Astrocyte of the hippocampus (primary cell): ENCODE measurements around the gene PNKP.

Source experiments
- DNase-seq: peaks from one replicate; pipeline ENCODE4 v3.0.0; 2011; ENCODE audit warnings: low read depth, low spot score

PNKP gene

DNA sequence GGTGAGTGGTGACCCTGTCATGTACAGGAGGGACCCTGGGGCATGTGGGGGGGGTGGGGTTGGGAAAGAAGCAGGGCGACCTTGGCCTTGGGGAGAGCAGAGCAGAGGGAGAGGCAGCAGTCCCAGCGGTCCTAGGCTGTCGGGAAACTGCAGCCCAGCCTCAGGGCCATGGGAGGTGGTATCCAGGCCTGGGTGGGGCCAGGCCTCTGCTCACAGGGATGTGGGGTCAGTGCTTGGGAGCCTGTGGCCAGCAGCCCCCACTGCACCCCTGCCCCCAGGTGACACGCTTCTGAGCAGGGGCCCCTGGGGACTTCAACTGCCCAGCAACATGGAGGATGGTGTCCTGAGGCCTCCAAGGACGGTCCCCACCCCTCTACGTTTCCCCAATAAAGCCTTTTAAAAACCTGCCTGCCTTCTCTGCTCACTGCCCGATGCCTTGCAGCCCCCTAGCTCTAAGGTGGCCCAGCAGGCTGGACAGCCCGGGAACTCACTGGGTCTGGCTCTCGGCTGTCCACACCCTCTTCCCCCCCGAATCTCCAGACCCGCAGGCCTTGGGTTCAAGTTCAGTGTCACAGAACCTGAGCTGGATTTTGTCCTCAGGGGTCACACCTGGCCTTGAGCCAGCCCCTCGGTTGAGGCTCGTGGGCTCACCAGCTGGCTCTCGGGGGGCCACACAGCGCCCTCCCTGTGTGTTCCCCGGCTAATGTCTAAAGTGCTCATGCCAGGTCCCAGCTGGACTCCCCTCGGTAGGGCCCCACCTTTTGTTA is 6.9 kb downstream of the PNKP start:
- DNase-seq: no peak

DNA sequence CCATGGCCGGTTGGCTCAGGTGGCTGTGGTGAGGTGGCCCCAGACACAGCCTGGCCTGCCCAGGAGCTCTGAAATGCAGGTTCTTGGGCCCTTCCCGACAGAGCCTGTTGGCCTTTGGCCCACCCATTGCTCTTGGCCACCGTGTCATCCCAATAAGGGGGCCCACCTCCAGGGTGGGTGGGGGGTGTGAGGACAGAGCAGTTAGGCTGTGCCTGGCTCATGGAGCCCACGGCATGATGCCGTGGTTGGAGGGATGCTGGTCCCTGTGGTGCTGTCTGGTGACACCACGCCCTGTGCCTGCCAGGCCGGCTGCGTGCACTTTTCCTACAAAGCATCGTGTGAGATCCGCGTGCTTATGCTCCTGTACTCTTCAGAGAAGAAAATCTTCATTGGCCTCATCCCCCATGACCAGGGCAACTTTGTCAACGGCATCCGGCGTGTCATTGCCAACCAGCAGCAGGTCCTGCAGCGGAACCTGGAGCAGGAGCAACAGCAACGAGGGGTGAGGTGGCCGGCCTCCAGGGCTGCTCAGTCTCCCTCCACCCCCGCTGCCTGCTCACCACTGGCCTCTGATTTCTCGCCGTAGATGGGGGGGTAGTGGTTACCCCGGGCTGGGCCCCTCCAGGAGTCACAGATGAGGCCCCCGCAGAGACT is 7.6 kb downstream of the PNKP start:
- DNase-seq: no peak

DNA sequence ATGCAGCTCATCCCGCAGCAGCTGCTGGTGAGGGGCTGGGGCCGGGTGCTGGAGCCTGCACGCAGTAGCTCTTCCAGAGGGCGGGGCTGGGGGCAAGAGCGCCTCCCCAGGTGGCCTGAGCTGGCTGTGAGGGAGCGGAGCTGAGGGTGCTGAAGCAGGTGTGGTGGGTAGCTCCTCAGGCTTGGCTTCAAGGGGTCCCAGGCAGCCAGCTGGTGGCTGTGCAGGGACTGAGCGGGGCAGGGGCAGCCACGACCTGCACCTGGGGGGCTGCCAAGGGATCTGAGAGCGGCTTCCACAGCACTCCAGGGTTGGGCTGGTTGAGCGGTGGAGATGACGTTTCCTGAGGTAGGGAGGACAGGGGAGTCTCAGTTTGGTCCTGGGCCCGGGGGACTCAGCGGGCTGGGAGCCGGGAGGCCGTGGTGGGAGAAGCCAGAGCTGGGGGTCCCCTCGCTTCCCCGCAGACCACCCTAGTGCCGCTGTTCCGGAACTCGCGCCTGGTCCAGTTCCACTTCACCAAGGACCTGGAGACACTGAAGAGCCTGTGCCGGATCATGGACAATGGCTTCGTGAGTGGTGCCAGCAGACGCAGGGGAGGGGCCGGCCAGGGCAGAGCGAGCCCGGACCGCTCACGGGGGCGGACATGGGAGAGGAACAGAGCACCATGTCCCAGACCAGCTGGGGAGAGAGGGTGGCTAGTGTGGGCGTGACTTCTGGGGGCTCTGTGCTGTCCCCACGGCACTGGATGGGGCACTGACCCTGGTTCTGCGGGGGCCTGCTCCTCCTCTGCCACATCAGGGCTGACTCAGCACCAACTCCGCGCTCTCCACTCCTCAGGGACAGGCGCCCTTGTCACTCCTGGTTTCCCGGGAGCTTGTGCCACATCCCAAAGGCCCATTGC is 9.0 kb downstream of the PNKP start:
- DNase-seq: peak; percentile 45

DNA sequence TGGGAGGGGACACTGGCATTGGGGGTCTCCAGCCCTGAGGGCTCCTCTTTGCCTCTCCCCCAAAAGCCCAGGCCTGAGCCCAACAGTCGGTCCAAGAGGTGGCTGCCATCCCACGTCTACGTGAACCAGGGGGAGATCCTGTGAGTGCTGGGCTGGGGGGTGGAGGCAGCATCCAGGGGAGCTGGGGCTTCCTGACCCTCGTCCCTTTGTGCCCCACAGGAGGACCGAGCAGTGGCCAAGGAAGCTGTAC is 9.6 kb downstream of the PNKP start:
- no peak for DNase-seq

DNA sequence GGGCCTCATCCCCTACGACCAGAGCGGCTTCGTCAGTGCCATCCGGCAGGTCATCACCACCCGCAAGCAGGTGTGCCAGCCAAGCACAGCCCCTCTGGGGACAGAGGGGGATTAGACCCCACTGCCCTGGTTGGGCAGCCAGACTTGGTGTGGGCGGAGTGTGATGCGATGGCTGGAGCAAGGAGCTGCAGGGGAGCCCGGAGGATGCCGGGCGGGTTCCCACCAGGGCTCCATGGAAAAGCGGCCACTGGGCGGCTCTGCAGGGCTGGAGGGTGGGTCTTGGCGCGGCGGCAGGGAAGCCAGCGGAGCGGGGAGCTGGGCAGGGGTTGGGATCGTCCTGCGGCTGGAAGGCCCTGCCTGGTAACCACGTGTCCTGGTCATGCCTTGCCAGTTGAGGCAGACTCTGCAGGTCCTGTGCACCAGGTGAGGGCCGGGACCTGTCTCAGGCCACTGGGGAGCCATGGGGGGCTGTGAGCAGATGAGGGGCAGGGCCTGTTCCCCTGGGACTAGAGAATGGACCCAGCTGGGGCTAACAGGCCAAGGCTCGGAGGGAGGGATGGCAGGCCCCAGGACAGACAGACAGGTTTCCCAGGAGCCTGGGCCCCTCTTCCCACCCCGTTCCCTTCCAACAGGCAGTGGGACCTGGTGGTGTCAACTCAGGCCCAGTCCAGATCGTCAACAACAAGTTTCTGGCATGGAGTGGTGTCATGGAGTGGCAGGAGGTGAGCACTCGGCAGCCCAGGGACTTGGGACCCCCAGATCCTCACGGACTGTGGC is 10.1 kb downstream of the PNKP start:
- DNase-seq: no peak

DNA sequence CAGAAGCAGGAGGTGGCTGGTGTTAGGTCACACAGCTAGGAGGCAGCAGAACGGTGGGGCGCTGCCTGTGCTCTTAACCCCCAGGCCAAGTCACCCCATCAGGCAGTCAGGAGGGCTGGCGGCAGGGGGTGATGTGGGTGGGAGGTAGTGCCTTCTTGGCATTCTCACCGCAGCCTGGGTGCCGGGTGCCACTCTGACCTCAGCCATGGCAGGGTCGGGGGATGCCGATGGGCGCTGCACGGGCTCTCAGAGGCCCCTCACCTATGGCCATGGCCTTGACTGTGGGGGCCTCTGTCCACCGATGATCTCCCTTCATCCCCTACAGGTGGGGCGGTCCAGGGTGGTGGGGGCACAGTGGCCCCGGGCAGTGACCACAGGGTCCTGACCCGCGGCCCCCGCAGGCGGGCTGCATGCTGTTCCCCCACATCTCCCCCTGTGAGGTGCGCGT is 10.8 kb downstream of the PNKP start:
- DNase-seq: no peak

DNA sequence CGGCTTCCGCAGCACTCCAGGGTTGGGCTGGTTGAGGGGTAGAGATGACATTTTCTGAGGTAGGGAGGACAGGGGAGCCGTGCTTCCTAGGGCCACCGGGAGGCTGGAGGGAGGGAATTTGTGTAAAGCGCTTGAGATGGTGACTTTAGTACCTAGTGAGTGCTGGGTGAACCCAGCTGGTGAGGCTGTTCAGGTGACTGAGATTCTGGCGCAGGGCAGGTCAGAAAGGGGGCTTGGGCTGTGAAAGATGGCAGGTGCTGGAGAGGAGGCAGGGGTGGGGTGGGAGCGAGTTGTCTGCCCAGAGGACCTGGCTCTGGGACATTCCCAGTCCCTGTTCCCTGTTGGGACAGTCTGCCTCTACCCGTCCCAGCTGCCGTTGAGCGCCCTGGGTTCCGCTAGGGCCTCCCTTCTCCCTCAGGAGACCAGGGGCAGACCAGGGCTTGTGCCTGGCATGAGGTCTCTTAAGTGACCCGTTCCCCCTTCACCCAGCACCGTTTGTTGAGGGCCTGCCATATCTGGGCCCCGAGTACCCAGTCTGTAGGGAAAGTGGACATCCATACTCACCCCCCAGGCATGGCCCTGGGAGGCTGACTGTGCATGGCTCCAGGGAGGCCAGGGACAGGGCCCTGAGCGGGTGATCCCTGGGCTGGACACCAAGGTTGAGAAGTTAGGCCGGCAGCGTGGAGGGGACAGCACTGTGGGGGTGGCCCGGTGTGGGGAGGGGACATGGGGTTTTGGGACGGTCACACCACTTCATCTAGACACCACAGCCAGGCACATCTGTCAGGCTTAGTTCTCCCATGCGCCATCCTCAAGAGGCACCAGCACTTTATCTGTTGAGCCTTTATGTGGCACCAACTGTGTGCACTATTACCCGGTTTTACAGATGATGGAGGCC is 11.5 kb downstream of the PNKP start:
- DNase-seq: no peak

DNA sequence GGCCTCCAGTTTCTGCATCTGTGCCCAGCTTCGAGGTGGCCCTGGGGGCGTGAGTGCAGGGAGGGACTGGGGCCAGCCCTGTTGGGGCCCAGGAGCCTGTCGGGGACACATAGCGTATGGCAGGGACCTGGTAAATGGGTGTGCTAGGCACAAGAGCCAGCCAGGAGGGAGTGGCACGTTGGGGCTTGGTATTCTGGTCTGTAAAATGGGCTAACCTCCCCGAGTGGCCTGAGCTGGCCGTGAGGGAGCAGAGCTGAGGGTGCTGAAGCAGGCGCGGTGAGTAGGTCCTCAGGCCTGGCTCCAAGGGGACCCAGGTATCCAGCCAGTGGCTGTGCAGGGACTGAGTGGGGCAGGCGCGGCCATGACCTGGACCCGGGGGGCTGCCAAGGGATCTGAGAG is 12.1 kb downstream of the PNKP start:
- DNase-seq: no peak

DNA sequence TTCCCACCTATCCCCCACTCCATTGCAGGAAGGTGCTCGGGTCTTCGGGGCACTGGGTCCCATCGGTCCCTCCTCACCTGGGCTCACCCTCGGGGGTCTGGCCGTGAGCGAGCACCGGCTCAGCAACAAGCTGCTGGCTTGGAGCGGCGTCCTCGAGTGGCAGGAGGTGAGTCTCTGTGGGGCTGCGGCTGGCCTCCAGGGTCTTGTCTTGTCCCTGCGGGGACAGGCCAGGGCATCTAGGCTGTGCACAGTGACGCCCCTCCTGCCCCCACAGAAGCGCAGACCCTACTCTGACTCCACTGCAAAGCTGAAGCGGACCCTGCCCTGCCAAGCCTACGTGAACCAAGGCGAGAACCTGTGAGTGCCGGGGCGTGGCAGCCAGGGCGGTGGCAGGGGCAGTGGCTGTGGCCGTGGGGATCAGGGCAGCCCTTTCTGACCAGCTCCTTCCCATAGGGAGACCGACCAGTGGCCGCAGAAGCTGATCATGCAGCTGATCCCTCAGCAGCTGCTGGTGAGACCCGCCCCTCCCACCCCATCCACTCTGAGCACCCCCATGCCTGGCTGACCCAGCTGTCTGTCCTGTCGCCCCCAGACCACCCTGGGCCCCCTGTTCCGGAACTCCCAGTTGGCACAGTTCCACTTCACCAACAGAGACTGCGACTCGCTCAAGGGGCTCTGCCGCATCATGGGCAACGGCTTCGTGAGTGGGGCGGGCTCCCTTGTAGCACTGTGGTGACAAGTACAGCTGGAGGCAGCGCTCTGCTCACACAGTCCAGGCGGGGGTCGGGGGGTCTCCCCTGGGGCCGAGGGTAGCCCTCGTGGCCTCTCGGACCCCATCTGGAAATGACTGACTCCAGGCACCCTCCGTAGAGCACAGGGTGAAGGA is 12.8 kb downstream of the PNKP start:
- no peak for DNase-seq

DNA sequence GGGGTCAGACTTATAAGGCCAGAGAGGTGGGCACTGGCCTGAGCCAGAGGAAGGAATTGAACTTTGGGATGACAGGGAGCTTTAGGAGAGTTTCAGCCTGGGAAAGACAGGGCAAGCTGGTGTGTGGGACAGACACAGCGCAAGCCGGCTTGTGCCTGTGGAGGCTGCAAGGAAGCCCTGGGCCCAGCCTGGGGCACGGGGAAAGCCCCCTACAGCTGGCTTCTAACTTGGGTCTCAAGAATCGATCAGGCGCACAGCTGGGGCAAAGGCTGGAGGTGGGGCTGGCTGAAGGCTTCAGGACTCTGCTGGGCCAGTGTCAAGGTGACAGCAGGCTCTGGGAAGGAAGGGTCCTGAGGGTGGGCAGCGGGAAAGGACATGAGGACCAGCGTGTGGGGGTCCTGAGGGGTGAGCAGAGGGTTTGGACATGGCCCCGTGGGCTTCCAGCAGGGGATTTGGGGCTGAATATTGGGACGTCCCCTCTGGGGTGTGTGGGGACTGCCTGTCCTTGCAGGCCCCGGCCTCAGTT is 13.5 kb downstream of the PNKP start:
- no peak for DNase-seq

DNA sequence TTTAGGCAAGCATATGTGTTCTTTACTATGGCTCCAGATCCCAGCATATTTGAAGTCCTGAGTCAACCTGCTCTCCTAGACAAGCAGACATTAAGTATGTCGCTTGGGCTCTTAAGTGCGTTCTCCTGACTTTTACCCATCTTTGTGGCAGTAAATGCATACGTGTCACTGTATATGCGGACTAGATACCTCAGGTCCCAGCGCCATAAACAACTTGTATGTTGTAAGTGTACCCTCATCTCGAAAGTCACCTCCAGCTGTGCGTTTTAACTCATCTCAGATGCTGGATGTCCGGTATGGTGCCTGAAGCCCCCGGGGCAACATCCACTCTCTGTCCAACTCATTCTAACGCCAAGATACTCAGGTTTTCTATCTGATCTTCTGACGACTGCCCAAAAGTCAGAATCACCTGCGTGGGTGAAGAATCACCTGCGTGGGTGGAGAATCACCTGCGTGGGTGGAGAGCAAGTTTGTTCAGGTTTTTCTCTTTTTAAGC is 14.7 kb downstream of the PNKP start:
- DNase-seq: peak; percentile 29

DNA sequence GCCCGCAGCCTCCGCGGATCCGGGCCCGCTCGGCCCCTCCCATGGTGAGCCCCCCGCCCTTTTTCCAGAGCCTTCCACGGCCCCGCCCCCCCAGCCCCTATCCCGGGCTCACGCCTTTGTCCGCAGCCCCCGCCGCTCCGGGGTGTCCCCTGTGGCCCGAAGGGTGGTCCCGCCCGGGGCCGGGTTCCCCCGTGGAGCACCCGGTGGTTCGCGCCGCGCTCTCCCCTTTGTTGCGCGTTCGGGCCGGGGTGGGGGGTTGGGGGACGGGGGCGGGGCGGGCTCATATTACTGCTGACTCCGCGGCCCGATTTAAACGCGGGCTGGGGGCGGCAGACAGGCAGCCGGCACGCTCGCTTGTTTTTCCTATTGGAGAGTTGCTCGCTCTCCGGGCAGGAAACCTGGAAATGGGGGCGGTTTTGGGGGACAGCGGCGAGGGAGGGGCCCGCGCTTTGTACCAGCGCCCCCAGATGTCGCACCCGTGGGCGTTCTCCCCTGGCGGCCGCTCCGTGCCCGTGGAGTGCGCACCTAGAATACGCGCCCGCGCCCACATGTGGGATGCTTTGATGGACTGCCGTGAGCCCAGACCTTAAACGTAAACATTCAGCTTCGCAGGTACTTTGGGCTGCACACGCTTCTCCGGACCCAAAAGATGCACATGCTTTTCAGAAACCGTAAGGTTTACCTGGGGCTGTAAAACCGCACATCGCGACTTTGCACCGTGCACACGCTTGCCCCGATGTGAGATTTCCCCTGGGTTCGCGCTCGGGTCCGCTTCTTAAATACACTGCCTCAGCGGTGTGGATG is 15.7 kb downstream of the PNKP start:
- peak; percentile 53 for DNase-seq

DNA sequence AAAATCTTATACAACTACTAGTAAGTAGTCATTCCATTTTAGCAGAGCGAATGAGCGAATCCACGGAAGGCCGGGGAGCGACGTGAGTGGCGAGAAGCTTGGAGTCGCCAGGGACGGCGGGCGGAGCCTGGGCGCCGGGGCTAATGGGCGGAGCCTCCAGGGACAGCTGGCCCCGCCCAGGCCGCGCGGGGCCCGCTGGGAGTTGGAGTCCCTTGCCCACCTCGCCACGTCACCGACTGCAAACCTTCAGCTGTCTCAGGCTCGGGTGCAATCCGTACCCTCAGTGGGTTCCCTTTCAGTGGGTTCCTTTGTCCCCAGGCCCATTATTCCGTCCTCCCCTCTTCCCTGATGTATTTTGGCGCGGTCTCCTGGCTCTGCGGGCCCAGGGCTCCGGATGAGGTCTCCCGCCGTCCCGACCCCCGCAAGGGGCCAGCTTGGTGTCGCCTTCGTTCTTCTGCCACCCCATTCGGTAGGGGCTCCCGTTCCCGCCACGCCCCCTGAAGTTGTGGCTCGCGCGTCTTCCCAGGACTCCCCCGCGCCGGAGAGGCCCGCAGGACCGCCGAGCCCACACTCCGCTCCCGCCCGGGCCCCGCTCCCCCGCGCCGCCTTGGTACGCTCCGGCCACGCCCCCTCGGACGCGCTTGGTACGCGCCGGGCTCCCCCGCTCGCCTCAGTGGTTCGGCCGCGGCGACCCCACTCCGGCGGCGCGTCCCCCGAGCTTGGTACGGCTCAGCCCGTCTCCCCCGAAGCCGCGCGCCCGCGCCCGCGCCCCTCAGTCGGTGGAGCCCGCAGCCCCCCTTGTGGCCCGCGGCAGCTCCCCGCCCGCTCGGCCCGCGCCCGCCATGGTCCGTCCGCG is 16.7 kb downstream of the PNKP start, which contains the start of gene PTOV1:
Gene PTOV1, plus strand, starts transcription at position 673 of the 856 bp plus-strand sequence.
- DNase-seq: peak; percentile 96

DNA sequence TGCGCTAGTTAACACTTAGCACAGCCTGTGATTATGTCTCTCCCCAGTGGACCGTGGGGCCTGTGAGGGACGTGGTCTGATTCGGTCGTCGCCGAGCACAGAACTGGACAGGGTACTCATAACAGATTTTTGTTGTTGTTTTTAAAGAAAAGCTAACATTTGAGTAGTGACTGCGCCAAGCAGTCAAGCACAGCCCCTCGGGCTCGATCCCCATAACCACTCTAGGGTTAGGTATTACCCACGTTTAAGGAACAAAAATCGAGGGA is 17.2 kb downstream of the PNKP start:
- DNase-seq: no peak

DNA sequence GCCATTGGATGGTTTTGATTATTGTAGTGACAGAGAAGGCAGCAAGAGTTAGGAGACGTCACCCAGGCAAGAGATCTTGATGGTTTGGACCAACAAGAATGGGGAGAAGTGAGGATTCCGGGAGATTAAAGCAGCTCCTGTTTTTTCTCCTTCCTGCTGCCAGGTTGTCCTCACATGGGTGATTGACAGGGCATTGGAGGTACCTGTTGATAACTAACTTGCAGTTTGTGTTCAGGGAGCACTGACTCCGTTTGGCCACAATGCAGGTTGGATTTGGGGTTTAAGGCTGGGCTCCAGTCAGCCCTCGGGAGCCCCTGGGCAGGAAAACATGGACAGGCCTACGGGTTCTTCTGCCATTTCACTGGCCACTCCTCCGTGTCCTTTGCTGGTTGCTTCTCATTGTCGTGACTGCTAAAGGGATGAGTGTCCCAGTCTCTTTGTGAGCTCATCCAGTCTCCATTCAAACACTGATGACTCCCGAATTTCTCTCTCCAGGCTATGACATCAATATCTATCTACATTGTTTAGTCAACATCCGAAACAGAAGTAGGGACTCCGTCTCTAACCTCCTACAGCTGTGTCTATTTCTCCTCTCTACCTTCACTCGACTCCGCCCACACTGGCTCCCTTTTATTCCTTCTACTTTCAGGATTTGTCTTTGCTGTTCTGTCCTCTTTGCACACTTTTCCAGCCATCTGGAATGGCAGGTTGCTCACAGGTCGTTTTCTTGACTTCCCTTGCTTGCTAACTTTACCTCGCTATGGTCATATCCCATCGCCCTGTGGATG is 17.7 kb downstream of the PNKP start:
- DNase-seq: no peak

DNA sequence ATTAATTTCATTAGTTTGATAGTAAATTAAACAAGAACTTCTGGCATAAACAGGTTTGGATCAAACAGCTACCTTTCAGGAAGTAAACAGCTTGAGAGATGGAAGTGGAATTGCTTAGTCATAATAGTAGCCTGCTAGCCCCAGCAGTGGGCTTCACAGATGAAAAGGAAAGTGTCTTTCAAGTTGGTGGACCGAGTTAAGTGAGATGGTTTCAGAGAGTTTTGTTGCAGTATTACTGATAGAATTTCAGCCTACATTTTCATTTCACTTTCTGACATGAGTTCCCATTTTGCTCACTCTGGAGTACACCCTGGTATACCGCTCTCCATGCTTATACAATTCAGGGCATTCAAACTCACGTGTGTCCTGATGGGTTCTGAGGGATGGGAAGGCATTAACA is 18.4 kb downstream of the PNKP start:
- no peak for DNase-seq
